ENCODE data around the gene MARF1.

Gene MARF1

GRCh38 chr16:15594711-15595320 is 48.1 kb downstream of the MARF1 start:
- Histone ChIP-seq H3K4me2 (ENCODE audit: low read length) (no peak overlapping the region), H3K9ac (ENCODE audit: low read length) (no peak overlapping the region), H4K8ac (ENCODE audit: low read depth, low read length) (no peak overlapping the region), H2BK120ac (ENCODE audit: insufficient read depth, low read length, poor library complexity) (no peak overlapping the region), H3K4ac (ENCODE audit: low read depth, low read length) (no peak overlapping the region), H3K27ac (ENCODE audit: low read depth, low read length) (no peak overlapping the region), H4K91ac (ENCODE audit: low read depth, low read length) (no peak overlapping the region), H3K18ac (ENCODE audit: low read length) (no peak overlapping the region), H3K4me1 (ENCODE audit: control insufficient read depth in 1 of 2, insufficient read depth in 2 of 2, low read length in 2 of 2) (peaks cover 0 to 3% of the 10 kb centered on the region in 2 experiments), H3K79me2 (ENCODE audit: control insufficient read depth, insufficient read depth, low read length, poor library complexity) (no peaks in the 10 kb centered on the region), H2AK5ac (ENCODE audit: low read length) (no peak overlapping the region), H3K36me3 (ENCODE audit: control insufficient read depth in 1 of 2, insufficient read depth in 2 of 2, low read length in 2 of 2) (peaks cover 29 to 42% of the 10 kb centered on the region in 2 experiments), H3K27me3 (ENCODE audit: insufficient read depth, low read length) (no peaks in the 10 kb centered on the region), H2BK5ac (ENCODE audit: low read depth, low read length, poor library complexity) (no peak overlapping the region), H3K23ac (ENCODE audit: low read length) (no peak overlapping the region), H3K14ac (ENCODE audit: low read length) (no peak overlapping the region), H4K12ac (ENCODE audit: low read depth, low read length) (no peak overlapping the region), H3K4me3 (ENCODE audit: low read depth, low read length) (no peak overlapping the region), H2AFZ (ENCODE audit: insufficient read depth, low read length, poor library complexity) (no peak overlapping the region), H2BK12ac (ENCODE audit: low read length) (no peak overlapping the region), H3K79me1 (ENCODE audit: low read length) (no peaks in the 10 kb centered on the region), H3K9me3 (ENCODE audit: insufficient read depth, low read depth, low read length) (peaks cover 2% of the 10 kb centered on the region)
- DNase-seq, result no peak
- no CpG with 5 or more reads among the region's 6 CpGs for WGBS (ENCODE audit: extremely low coverage, insufficient coverage, insufficient read length)

GRCh38 chr16:15593235-15593634 is 49.7 kb downstream of the MARF1 start:
- no peak overlapping the region for H2AK5ac ChIP-seq (ENCODE audit: low read length)
- no peak overlapping the region for H2BK5ac ChIP-seq (ENCODE audit: low read depth, low read length, poor library complexity)
- H4K12ac ChIP-seq (ENCODE audit: low read depth, low read length), result no peak overlapping the region

GRCh38 chr16:15592324-15592723 is 50.6 kb downstream of the MARF1 start:
- H4K12ac ChIP-seq (ENCODE audit: low read depth, low read length), result no peak overlapping the region
- H3K18ac ChIP-seq (ENCODE audit: low read length), result no peak overlapping the region
- no peak overlapping the region for H3K9ac ChIP-seq (ENCODE audit: low read length)
- H2AK5ac ChIP-seq (ENCODE audit: low read length), result no peak overlapping the region
- H3K36me3 ChIP-seq (ENCODE audit: control insufficient read depth in 1 of 2, insufficient read depth in 2 of 2, low read length in 2 of 2), result peaks cover 9 to 23% of the 10 kb centered on the region in 2 experiments
- WGBS (ENCODE audit: extremely low coverage, insufficient coverage, insufficient read length), result no CpG with 5 or more reads among the region's 9 CpGs
- no peak for DNase-seq
- no peak overlapping the region for H2BK120ac ChIP-seq (ENCODE audit: insufficient read depth, low read length, poor library complexity)
- no peak overlapping the region for H2AFZ ChIP-seq (ENCODE audit: insufficient read depth, low read length, poor library complexity)
- no peaks in the 10 kb centered on the region for H3K79me1 ChIP-seq (ENCODE audit: low read length)
- peaks cover 3% of the 10 kb centered on the region for H3K9me3 ChIP-seq (ENCODE audit: insufficient read depth, low read depth, low read length)
- H3K27ac ChIP-seq (ENCODE audit: low read depth, low read length), result no peak overlapping the region
- no peak overlapping the region for H2BK5ac ChIP-seq (ENCODE audit: low read depth, low read length, poor library complexity)
- H4K8ac ChIP-seq (ENCODE audit: low read depth, low read length), result no peak overlapping the region
- H3K4me1 ChIP-seq (ENCODE audit: control insufficient read depth in 1 of 2, insufficient read depth in 2 of 2, low read length in 2 of 2), result peaks cover 0 to 3% of the 10 kb centered on the region in 2 experiments
- no peak overlapping the region for H3K4ac ChIP-seq (ENCODE audit: low read depth, low read length)
- no peak overlapping the region for H2BK12ac ChIP-seq (ENCODE audit: low read length)
- H3K79me2 ChIP-seq (ENCODE audit: control insufficient read depth, insufficient read depth, low read length, poor library complexity), result no peaks in the 10 kb centered on the region
- no peak overlapping the region for H3K23ac ChIP-seq (ENCODE audit: low read length)
- no peak overlapping the region for H3K4me3 ChIP-seq (ENCODE audit: low read depth, low read length)
- no peaks in the 10 kb centered on the region for H3K27me3 ChIP-seq (ENCODE audit: insufficient read depth, low read length)
- H3K4me2 ChIP-seq (ENCODE audit: low read length), result no peak overlapping the region
- H3K14ac ChIP-seq (ENCODE audit: low read length), result no peak overlapping the region
- H4K91ac ChIP-seq (ENCODE audit: low read depth, low read length), result no peak overlapping the region

More at GRCh38 chr16:15593235-15593634, 49.7 kb downstream of the MARF1 start:
- no CpG with 5 or more reads among the region's 9 CpGs for WGBS (ENCODE audit: extremely low coverage, insufficient coverage, insufficient read length)
- Histone ChIP-seq H3K79me2 (ENCODE audit: control insufficient read depth, insufficient read depth, low read length, poor library complexity) (no peaks in the 10 kb centered on the region), H3K4me1 (ENCODE audit: control insufficient read depth in 1 of 2, insufficient read depth in 2 of 2, low read length in 2 of 2) (peaks cover 0 to 3% of the 10 kb centered on the region in 2 experiments), H3K4me2 (ENCODE audit: low read length) (no peak overlapping the region), H2AFZ (ENCODE audit: insufficient read depth, low read length, poor library complexity) (no peak overlapping the region), H3K9me3 (ENCODE audit: insufficient read depth, low read depth, low read length) (peaks cover 2% of the 10 kb centered on the region), H3K18ac (ENCODE audit: low read length) (no peak overlapping the region), H3K4me3 (ENCODE audit: low read depth, low read length) (no peak overlapping the region), H3K79me1 (ENCODE audit: low read length) (no peaks in the 10 kb centered on the region), H3K27me3 (ENCODE audit: insufficient read depth, low read length) (no peaks in the 10 kb centered on the region), H3K36me3 (ENCODE audit: control insufficient read depth in 1 of 2, insufficient read depth in 2 of 2, low read length in 2 of 2) (peaks cover 18 to 28% of the 10 kb centered on the region in 2 experiments), H3K4ac (ENCODE audit: low read depth, low read length) (no peak overlapping the region), H3K27ac (ENCODE audit: low read depth, low read length) (no peak overlapping the region), H3K23ac (ENCODE audit: low read length) (no peak overlapping the region), H4K91ac (ENCODE audit: low read depth, low read length) (no peak overlapping the region), H3K9ac (ENCODE audit: low read length) (no peak overlapping the region), H2BK120ac (ENCODE audit: insufficient read depth, low read length, poor library complexity) (no peak overlapping the region), H3K14ac (ENCODE audit: low read length) (no peak overlapping the region), H4K8ac (ENCODE audit: low read depth, low read length) (no peak overlapping the region), H2BK12ac (ENCODE audit: low read length) (no peak overlapping the region)
- DNase-seq, result no peak

GRCh38 chr16:15587152-15587825 is 55.7 kb downstream of the MARF1 start:
- H2BK12ac ChIP-seq (ENCODE audit: low read length), result no peak overlapping the region
- no peak overlapping the region for H2BK120ac ChIP-seq (ENCODE audit: insufficient read depth, low read length, poor library complexity)
- no peaks in the 10 kb centered on the region for H3K27me3 ChIP-seq (ENCODE audit: insufficient read depth, low read length)
- no peaks in the 10 kb centered on the region for H3K79me1 ChIP-seq (ENCODE audit: low read length)
- H3K4me2 ChIP-seq (ENCODE audit: low read length), result no peak overlapping the region
- no peak overlapping the region for H3K9ac ChIP-seq (ENCODE audit: low read length)
- no peak for DNase-seq
- H3K27ac ChIP-seq (ENCODE audit: low read depth, low read length), result no peak overlapping the region
- H3K14ac ChIP-seq (ENCODE audit: low read length), result no peak overlapping the region
- H3K9me3 ChIP-seq (ENCODE audit: insufficient read depth, low read depth, low read length), result peaks cover 10% of the 10 kb centered on the region
- H3K4me1 ChIP-seq (ENCODE audit: control insufficient read depth in 1 of 2, insufficient read depth in 2 of 2, low read length in 2 of 2), result peaks cover 0 to 3% of the 10 kb centered on the region in 2 experiments
- H3K18ac ChIP-seq (ENCODE audit: low read length), result no peak overlapping the region
- H4K12ac ChIP-seq (ENCODE audit: low read depth, low read length), result no peak overlapping the region
- no peak overlapping the region for H2BK5ac ChIP-seq (ENCODE audit: low read depth, low read length, poor library complexity)
- H3K79me2 ChIP-seq (ENCODE audit: control insufficient read depth, insufficient read depth, low read length, poor library complexity), result no peaks in the 10 kb centered on the region
- no peak overlapping the region for H4K91ac ChIP-seq (ENCODE audit: low read depth, low read length)
- H3K36me3 ChIP-seq (ENCODE audit: control insufficient read depth in 1 of 2, insufficient read depth in 2 of 2, low read length in 2 of 2), result peaks cover 0 to 8% of the 10 kb centered on the region in 2 experiments
- no peak overlapping the region for H2AK5ac ChIP-seq (ENCODE audit: low read length)
- H3K4me3 ChIP-seq (ENCODE audit: low read depth, low read length), result no peak overlapping the region
- no peak overlapping the region for H3K23ac ChIP-seq (ENCODE audit: low read length)
- no CpG with 5 or more reads among the region's 17 CpGs for WGBS (ENCODE audit: extremely low coverage, insufficient coverage, insufficient read length)
- H2AFZ ChIP-seq (ENCODE audit: insufficient read depth, low read length, poor library complexity), result no peak overlapping the region
- H4K8ac ChIP-seq (ENCODE audit: low read depth, low read length), result no peak overlapping the region
- no peak overlapping the region for H3K4ac ChIP-seq (ENCODE audit: low read depth, low read length)

Measured in trophoblast cell (in vitro differentiated cells and primary cell).